ENCODE results near the gene ENDOD1. TPM values are rescaled to one million over a fixed set of nuclear protein-coding genes. Genes with fewer than 3 reads are reported as not detected.
"Not testable (repeated sequence)": the region's sequence is repeated elsewhere in the genome, so short reads cannot be mapped to it uniquely, and the experiment has no call there.

Gene ENDOD1, protein sequence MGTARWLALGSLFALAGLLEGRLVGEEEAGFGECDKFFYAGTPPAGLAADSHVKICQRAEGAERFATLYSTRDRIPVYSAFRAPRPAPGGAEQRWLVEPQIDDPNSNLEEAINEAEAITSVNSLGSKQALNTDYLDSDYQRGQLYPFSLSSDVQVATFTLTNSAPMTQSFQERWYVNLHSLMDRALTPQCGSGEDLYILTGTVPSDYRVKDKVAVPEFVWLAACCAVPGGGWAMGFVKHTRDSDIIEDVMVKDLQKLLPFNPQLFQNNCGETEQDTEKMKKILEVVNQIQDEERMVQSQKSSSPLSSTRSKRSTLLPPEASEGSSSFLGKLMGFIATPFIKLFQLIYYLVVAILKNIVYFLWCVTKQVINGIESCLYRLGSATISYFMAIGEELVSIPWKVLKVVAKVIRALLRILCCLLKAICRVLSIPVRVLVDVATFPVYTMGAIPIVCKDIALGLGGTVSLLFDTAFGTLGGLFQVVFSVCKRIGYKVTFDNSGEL
- total RNA-seq (2021; fragmentation: NEBNext Ultra II Directional; extraction: Animal tissue kit (Norgen Biotek cat#: 25700)): 10 to 100 TPM; 23.1 to 27.3 (median 25.3) TPM
- long read RNA-seq, full-length matches to known transcripts: 25 of 35 reads
- long read RNA-seq, partial matches to known transcripts: 10 of 35 reads
- long read RNA-seq, other reads (novel, unspliced or antisense): 0 of 35 reads

GRCh38 chr11:95089620-95090542 is at the start of gene ENDOD1:
Gene ENDOD1, plus strand, starts transcription at chr11:95089846. Its CDS starts 82 bp downstream, at chr11:95089928.
- Mint-ChIP-seq H3K4me1 (ENCODE audit: low read depth) (peaks cover 43% of the 10 kb centered on the region), H3K9me3 (no peaks in the 10 kb centered on the region), H3K4me3 (peak within 1 kb of the TSS; percentile 88), H3K27ac (peak within 1 kb of the TSS; percentile 19), H3K36me3 (ENCODE audit: low read depth) (no peaks in the 10 kb centered on the region), H3K27me3 (ENCODE audit: insufficient read depth) (peaks cover 4% of the 10 kb centered on the region)
- peak; percentile 72 for DNase-seq
- TF ChIP-seq, protein P1, sequence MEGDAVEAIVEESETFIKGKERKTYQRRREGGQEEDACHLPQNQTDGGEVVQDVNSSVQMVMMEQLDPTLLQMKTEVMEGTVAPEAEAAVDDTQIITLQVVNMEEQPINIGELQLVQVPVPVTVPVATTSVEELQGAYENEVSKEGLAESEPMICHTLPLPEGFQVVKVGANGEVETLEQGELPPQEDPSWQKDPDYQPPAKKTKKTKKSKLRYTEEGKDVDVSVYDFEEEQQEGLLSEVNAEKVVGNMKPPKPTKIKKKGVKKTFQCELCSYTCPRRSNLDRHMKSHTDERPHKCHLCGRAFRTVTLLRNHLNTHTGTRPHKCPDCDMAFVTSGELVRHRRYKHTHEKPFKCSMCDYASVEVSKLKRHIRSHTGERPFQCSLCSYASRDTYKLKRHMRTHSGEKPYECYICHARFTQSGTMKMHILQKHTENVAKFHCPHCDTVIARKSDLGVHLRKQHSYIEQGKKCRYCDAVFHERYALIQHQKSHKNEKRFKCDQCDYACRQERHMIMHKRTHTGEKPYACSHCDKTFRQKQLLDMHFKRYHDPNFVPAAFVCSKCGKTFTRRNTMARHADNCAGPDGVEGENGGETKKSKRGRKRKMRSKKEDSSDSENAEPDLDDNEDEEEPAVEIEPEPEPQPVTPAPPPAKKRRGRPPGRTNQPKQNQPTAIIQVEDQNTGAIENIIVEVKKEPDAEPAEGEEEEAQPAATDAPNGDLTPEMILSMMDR (IDR thresholded peaks at IDR 0.05): peak; percentile 27; the same call in 1 of the 2 replicates

GRCh38 chr11:95042239-95042638 is 47.4 kb upstream of the ENDOD1 start:
- Mint-ChIP-seq H3K4me3 (no peak overlapping the region), H3K27me3 (ENCODE audit: insufficient read depth) (peaks cover 26% of the 10 kb centered on the region), H3K4me1 (ENCODE audit: low read depth) (no peaks in the 10 kb centered on the region), H3K9me3 (no peaks in the 10 kb centered on the region), H3K36me3 (ENCODE audit: low read depth) (no peaks in the 10 kb centered on the region), H3K27ac (no peak overlapping the region)
- no peak for DNase-seq
- TF ChIP-seq, protein P1 (IDR thresholded peaks at IDR 0.05): no peak

DNA sequence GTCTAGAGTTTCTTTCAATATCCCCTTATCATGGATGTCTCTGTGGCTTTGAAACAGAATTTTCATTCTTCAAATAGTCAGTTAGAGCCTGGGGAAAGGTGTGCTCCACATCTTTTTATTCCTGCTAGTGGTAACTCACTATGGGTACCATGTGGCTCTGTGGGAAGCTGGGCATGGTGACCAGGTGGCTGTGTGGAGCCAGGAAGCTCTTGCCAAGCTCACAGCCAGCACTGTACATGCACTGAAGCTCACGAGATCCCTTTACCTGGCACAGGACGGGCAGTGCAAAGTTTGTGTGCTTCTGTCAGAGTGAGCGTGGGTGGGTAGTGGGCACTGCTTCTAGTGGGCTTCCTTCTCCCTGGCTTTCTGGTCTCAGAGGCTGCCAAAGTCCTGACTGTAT is 46.7 kb upstream of the ENDOD1 start:
- Mint-ChIP-seq H3K27me3 (ENCODE audit: insufficient read depth) (peaks cover 27% of the 10 kb centered on the region), H3K4me3 (no peak overlapping the region), H3K36me3 (ENCODE audit: low read depth) (no peaks in the 10 kb centered on the region), H3K27ac (no peak overlapping the region), H3K4me1 (ENCODE audit: low read depth) (no peaks in the 10 kb centered on the region), H3K9me3 (no peaks in the 10 kb centered on the region)
- no peak for DNase-seq
- TF ChIP-seq, protein P1 (IDR thresholded peaks at IDR 0.05): no peak

- H3K27ac Mint-ChIP-seq: no peak overlapping the region
- no peaks in the 10 kb centered on the region for H3K4me1 Mint-ChIP-seq (ENCODE audit: low read depth)
- DNase-seq: no peak
- no peak overlapping the region for H3K4me3 Mint-ChIP-seq
- no peaks in the 10 kb centered on the region for H3K36me3 Mint-ChIP-seq (ENCODE audit: low read depth)
- no peaks in the 10 kb centered on the region for H3K9me3 Mint-ChIP-seq
- peaks cover 30% of the 10 kb centered on the region for H3K27me3 Mint-ChIP-seq (ENCODE audit: insufficient read depth)
- TF ChIP-seq, protein P1 (IDR thresholded peaks at IDR 0.05): no peak
Observed at GRCh38 chr11:95044010-95044409, 45.6 kb upstream of the ENDOD1 start.

DNA sequence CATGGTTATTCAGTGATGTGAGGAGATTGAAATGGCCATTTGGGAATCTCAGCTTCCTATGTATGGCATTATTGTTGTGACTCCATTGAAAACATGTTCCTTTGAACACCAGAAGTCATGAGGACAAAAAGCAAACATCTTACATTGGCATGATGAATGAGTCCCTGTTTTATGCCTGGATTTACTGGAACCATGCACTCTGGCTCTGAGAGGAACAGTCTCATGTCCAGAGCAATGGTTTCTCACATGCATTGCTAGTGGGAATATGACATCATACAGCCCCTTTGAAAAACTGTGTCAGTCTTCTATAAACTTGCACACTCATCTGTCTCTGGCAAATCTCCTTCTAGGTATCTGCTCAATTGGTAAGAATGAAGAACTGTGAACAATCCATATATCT is 43.8 kb upstream of the ENDOD1 start:
- Mint-ChIP-seq H3K36me3 (ENCODE audit: low read depth) (no peaks in the 10 kb centered on the region), H3K27ac (no peak overlapping the region), H3K4me3 (no peak overlapping the region), H3K27me3 (ENCODE audit: insufficient read depth) (peaks cover 38% of the 10 kb centered on the region), H3K9me3 (no peaks in the 10 kb centered on the region), H3K4me1 (ENCODE audit: low read depth) (no peaks in the 10 kb centered on the region)
- TF ChIP-seq, protein P1 (IDR thresholded peaks at IDR 0.05): no peak
- DNase-seq: no peak

DNA sequence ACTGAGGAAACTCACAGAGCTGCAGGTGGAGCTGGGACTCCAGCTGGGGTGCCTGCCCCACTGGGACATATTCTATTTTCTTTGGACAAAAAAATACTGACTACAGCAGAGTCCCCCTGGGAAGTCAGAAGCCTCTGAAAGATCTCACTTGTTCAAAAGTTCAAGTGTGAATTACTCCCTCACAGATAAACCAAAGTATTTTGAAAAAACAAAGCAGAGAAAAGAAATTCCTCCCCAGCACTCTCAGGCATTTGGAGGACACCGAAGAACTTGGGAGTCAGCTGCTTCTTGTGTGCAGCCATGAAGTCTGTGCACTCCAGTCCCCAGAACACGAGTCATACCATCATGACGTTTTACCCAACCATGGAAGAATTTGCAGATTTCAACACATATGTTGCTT is 40.5 kb upstream of the ENDOD1 start, which contains the start of gene KDM4F:
TSS of gene KDM4F (plus strand) at position 301 of the 400 bp plus-strand sequence.
- H3K9me3 Mint-ChIP-seq; H3K27ac Mint-ChIP-seq; H3K36me3 Mint-ChIP-seq (ENCODE audit: low read depth); DNase-seq; H3K4me1 Mint-ChIP-seq (ENCODE audit: low read depth); H3K4me3 Mint-ChIP-seq: not testable (repeated sequence)
- peaks cover 29% of the 10 kb centered on the region for H3K27me3 Mint-ChIP-seq (ENCODE audit: insufficient read depth)

All from HFFc6 (cell line).